Caco-2 (cell line): Measurements from ENCODE around the gene CDK17. TPM values are rescaled to one million over a fixed set of nuclear protein-coding genes. Genes with fewer than 3 reads are reported as not detected.

Experiments used
- BruUV-seq: library from RNA; stranded (reverse); fragments of 400-500 nt; replicated peaks from 2 replicates; lab custom pipeline; 2021; lab: Mats Ljungman, UMichigan
- CTCF ChIA-PET: fragments of 300-600 bp; sonication (Branson Sonifier 250); formaldehyde crosslinking; loops from one replicate; lab custom pipeline; 2022; ENCODE audit warnings: antibody characterized with exemption; lab: Charles Lee
- POLR2A ChIA-PET: fragments of 300-600 bp; sonication (Branson Sonifier 250); formaldehyde crosslinking; loops from one replicate; lab custom pipeline; 2022; ENCODE audit warnings: antibody characterized with exemption; lab: Charles Lee
- DNase-seq, 2 experiments: peaks; one replicate each; pipeline versions ENCODE4 v3.0.0 to v3.0.0-alpha.2; 2020 to 2022
- H3K27me3 ChIP-seq: replicated peaks from 2 replicates; pipeline ENCODE4 v1.6.0; 2011; ENCODE audit warnings: low read length; ENCODE audit not compliant: control insufficient read depth, insufficient read depth
- H3K36me3 ChIP-seq: 2 replicates; pipeline ENCODE4 v1.5.1; 2011; ENCODE audit warnings: low read length; ENCODE audit not compliant: control insufficient read depth, insufficient read depth
- H3K4me1 ChIP-seq: fragments of 250-450 bp; sonication (Bioruptor Pico); 2 replicates; pipeline ENCODE4 v1.5.1; 2020; ENCODE audit warnings: mild to moderate bottlenecking
- H3K4me3 ChIP-seq: 2 replicates; pipeline ENCODE4 v1.5.1; 2011; ENCODE audit warnings: low read depth, mild to moderate bottlenecking, control low read depth, low read length
- H3K9me3 ChIP-seq: fragments of 250-450 bp; sonication (Bioruptor Pico); 2 replicates; pipeline ENCODE4 v1.5.1; 2020; ENCODE audit warnings: mild to moderate bottlenecking, moderate library complexity
- H3K27ac Mint-ChIP-seq: one replicate; pipeline ENCODE4 v1.8.0; 2022; ENCODE audit warnings: mixed read lengths; ENCODE audit not compliant: unreplicated experiment
- H3K27me3 Mint-ChIP-seq: one replicate; pipeline ENCODE4 v1.8.0; 2022; ENCODE audit warnings: mixed read lengths; ENCODE audit not compliant: insufficient read depth, unreplicated experiment
- H3K36me3 Mint-ChIP-seq: one replicate; pipeline ENCODE4 v1.8.0; 2022; ENCODE audit warnings: mild to moderate bottlenecking, mixed read lengths; ENCODE audit not compliant: insufficient read depth, unreplicated experiment
- H3K4me1 Mint-ChIP-seq: one replicate; pipeline ENCODE4 v1.8.0; 2022; ENCODE audit warnings: low read depth, mixed read lengths; ENCODE audit not compliant: unreplicated experiment
- H3K4me3 Mint-ChIP-seq: one replicate; pipeline ENCODE4 v1.8.0; 2022; ENCODE audit warnings: mild to moderate bottlenecking, moderate library complexity, mixed read lengths; ENCODE audit not compliant: unreplicated experiment
- H3K9me3 Mint-ChIP-seq: one replicate; pipeline ENCODE4 v1.8.0; 2022; ENCODE audit warnings: mixed read lengths; ENCODE audit not compliant: unreplicated experiment
- CTCF ChIP-seq, 2 experiments: fragments of 200-600 bp in 1 of 2; IDR thresholded peaks; 1 replicate in 1 of 2; 2 replicates in 1 of 2; pipeline versions ENCODE4 v1.5.1 to v1.8.0; 2011 to 2022; ENCODE audit warnings: antibody characterized with exemption in 1 of 2, control low read depth in 1 of 2, inconsistent platforms in 1 of 2, low read depth in 1 of 2, low read length in 1 of 2, mild to moderate bottlenecking in 1 of 2, moderate library complexity in 1 of 2; ENCODE audit not compliant: insufficient read depth in 1 of 2, severe bottlenecking in 1 of 2, unreplicated experiment in 1 of 2
- intact Hi-C: fragments of 100-400 bp; cut with micrococcal nuclease; formaldehyde crosslinking; loops from one replicate; pipeline ENCODE4 v1.10.0; 2022; ENCODE audit not compliant: unreplicated experiment
- total RNA-seq: library from RNA; stranded (reverse); gene quantifications from 2 replicates; pipeline ENCODE4 v1.2.3, GENCODE V29; 2022

The CDK17 gene
- total RNA-seq, 1 experiment from 2014 or later: 11.7 TPM

- intact Hi-C loops: no loop called here
- H3K27me3 Mint-ChIP-seq: no peaks in the 10 kb centered on the region
- H3K9me3 Mint-ChIP-seq: no peaks in the 10 kb centered on the region
- ChIA-PET CTCF (no interaction called here), POLR2A (no interaction called here)
- Histone ChIP-seq H3K4me3 (no peak overlapping the region), H3K9me3 (no peaks in the 10 kb centered on the region), H3K27me3 (no peaks in the 10 kb centered on the region), H3K4me1 (peaks cover 21% of the 10 kb centered on the region), H3K36me3 (no peaks in the 10 kb centered on the region)
- TF ChIP-seq CTCF (IDR thresholded peaks at IDR 0.05; ENCODE audit: insufficient read depth in 1 of 2, low read depth in 1 of 2, low read length in 1 of 2, severe bottlenecking in 1 of 2, unreplicated experiment in 1 of 2): no peak
- no peak overlapping the region for H3K4me3 Mint-ChIP-seq
- H3K4me1 Mint-ChIP-seq: peaks cover 7% of the 10 kb centered on the region
- no TSS peak for BruUV-seq
- DNase-seq: no peak
- no peaks in the 10 kb centered on the region for H3K36me3 Mint-ChIP-seq
- H3K27ac Mint-ChIP-seq: no peak overlapping the region
Observed at GRCh38 chr12:96361074-96361473, 39.2 kb downstream of the CDK17 start.

GRCh38 chr12:96360550-96360949, 39.7 kb downstream of the CDK17 start:
- TF ChIP-seq CTCF (IDR thresholded peaks at IDR 0.05; ENCODE audit: insufficient read depth in 1 of 2, low read depth in 1 of 2, low read length in 1 of 2, severe bottlenecking in 1 of 2, unreplicated experiment in 1 of 2): no peak
- BruUV-seq: no TSS peak
- POLR2A ChIA-PET: no interaction called here
- Histone ChIP-seq H3K4me3 (no peak overlapping the region), H3K9me3 (no peaks in the 10 kb centered on the region), H3K36me3 (no peaks in the 10 kb centered on the region), H3K4me1 (peaks cover 23% of the 10 kb centered on the region), H3K27me3 (no peaks in the 10 kb centered on the region)
- Mint-ChIP-seq H3K36me3 (no peaks in the 10 kb centered on the region), H3K27ac (no peak overlapping the region), H3K9me3 (no peaks in the 10 kb centered on the region), H3K4me1 (peaks cover 7% of the 10 kb centered on the region), H3K4me3 (no peak overlapping the region), H3K27me3 (no peaks in the 10 kb centered on the region)
- no peak for DNase-seq
- CTCF ChIA-PET: no interaction called here
- intact Hi-C loops: no loop called here

- BruUV-seq: no TSS peak
- peaks cover 3% of the 10 kb centered on the region for H3K4me1 Mint-ChIP-seq
- H3K27me3 ChIP-seq: no peaks in the 10 kb centered on the region
- no peaks in the 10 kb centered on the region for H3K36me3 Mint-ChIP-seq
- no peaks in the 10 kb centered on the region for H3K9me3 Mint-ChIP-seq
- H3K36me3 ChIP-seq: no peaks in the 10 kb centered on the region
- no peak for TF ChIP-seq CTCF (IDR thresholded peaks at IDR 0.05; ENCODE audit: insufficient read depth in 1 of 2, low read depth in 1 of 2, low read length in 1 of 2, severe bottlenecking in 1 of 2, unreplicated experiment in 1 of 2)
- ChIA-PET POLR2A (no interaction called here), CTCF (no interaction called here)
- peak in 1 of 2 experiments; percentile 5 for DNase-seq
- no peak overlapping the region for H3K4me3 Mint-ChIP-seq
- peaks cover 21% of the 10 kb centered on the region for H3K4me1 ChIP-seq
- intact Hi-C loops: no loop called here
- H3K9me3 ChIP-seq: no peaks in the 10 kb centered on the region
- H3K4me3 ChIP-seq: no peak overlapping the region
- no peak overlapping the region for H3K27ac Mint-ChIP-seq
- H3K27me3 Mint-ChIP-seq: no peaks in the 10 kb centered on the region
Observed at GRCh38 chr12:96359328-96359727, 40.9 kb downstream of the CDK17 start.
